Nephron (organoid): ENCODE data around the gene ZNF618.

Source experiments
- H3K27ac Mint-ChIP-seq, 3 experiments: 2 replicates each; pipeline ENCODE4 v1.8.0; 2020; ENCODE audit warnings: mixed read lengths in 3 of 3, mild to moderate bottlenecking in 2 of 3, moderate library complexity in 1 of 3
- H3K27me3 Mint-ChIP-seq: 2 replicates; pipeline ENCODE4 v1.8.0; 2021; ENCODE audit warnings: low read depth, mild to moderate bottlenecking, moderate library complexity, mixed read lengths
- H3K36me3 Mint-ChIP-seq: 2 replicates; pipeline ENCODE4 v1.8.0; 2020; ENCODE audit warnings: low read depth, mixed read lengths
- H3K4me1 Mint-ChIP-seq: 2 replicates; pipeline ENCODE4 v1.8.0; 2020; ENCODE audit warnings: mixed read lengths
- H3K4me3 Mint-ChIP-seq, 3 experiments: 2 replicates each; pipeline ENCODE4 v1.8.0; 2020; ENCODE audit warnings: mild to moderate bottlenecking in 3 of 3, mixed read lengths in 3 of 3, moderate library complexity in 2 of 3
- H3K9me3 Mint-ChIP-seq: 2 replicates; pipeline ENCODE4 v1.8.0; 2020; ENCODE audit warnings: mixed read lengths
- CTCF ChIP-seq, 3 experiments: fragments of 200-600 bp; sonication (generic); IDR thresholded peaks; one replicate each; pipeline ENCODE4 v1.5.0; 2021; ENCODE audit warnings: antibody characterized with exemption in 3 of 3; ENCODE audit not compliant: unreplicated experiment in 3 of 3

The ZNF618 gene

DNA sequence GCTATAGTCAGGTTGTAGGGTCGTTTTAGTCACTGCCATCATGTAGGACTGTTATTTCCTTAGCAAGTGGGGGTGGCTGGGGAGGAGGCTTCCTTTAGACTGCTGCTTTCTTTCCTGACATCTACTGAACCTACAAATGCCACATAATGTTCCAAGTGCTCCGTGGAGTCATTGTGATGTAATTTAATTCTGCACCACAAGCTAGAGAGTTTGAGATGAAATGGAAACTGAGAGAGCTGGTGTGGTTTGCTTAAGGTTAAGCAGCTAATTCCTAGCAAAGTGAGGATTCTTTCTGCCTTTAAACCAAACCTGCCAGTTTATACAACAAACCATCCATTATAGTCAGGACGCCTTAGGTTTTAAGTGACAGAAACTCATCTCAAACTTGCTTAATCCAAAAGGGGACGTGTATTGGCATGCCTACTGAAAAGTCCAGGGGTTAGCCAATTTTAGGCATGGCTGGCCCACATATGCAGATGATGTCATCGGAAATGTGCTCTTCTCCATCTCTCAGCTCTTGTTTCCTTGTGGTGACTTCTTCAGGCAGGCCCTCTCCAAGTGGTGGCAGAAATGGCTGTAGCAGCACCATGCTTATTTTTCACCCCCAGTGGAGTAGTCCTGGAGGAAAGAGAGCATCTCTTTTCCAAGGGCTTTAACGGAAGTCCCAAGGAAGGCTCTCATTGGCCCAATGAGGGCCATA, 30.5 kb downstream of the ZNF618 start:
- Mint-ChIP-seq H3K27ac (no peak overlapping the region), H3K4me3 (no peak overlapping the region), H3K9me3 (peaks cover 30% of the 10 kb centered on the region), H3K36me3 (peaks cover 45% of the 10 kb centered on the region), H3K4me1 (peaks cover 25% of the 10 kb centered on the region), H3K27me3 (no peaks in the 10 kb centered on the region)
- TF ChIP-seq CTCF (IDR thresholded peaks at IDR 0.05; ENCODE audit: unreplicated experiment in 3 of 3), result no peak

DNA sequence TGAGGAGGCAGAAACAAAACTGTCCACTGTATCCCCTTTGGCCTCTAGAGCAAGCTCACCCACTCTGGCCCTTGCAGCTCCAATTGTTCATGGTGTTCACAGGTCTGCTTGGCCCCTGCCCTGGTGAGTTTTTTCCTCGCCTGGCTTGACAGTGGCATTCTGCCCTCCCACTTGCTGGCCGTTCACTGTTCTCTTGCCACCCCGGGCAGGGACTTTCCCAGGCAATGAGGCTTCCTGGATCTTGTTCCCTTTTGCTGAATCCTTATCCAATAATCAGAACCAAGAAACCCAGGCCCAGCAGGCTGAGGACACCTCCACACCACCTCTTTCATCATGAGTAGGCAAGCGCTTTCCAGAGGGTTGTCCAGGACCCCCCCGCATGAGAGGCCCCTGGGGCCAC, 31.2 kb downstream of the ZNF618 start:
- H3K27me3 Mint-ChIP-seq, result no peaks in the 10 kb centered on the region
- H3K9me3 Mint-ChIP-seq, result peaks cover 27% of the 10 kb centered on the region
- H3K36me3 Mint-ChIP-seq, result peaks cover 38% of the 10 kb centered on the region
- no peak overlapping the region for H3K4me3 Mint-ChIP-seq
- H3K4me1 Mint-ChIP-seq, result peaks cover 28% of the 10 kb centered on the region
- TF ChIP-seq CTCF (IDR thresholded peaks at IDR 0.05; ENCODE audit: unreplicated experiment in 3 of 3), result no peak
- no peak overlapping the region for H3K27ac Mint-ChIP-seq

DNA sequence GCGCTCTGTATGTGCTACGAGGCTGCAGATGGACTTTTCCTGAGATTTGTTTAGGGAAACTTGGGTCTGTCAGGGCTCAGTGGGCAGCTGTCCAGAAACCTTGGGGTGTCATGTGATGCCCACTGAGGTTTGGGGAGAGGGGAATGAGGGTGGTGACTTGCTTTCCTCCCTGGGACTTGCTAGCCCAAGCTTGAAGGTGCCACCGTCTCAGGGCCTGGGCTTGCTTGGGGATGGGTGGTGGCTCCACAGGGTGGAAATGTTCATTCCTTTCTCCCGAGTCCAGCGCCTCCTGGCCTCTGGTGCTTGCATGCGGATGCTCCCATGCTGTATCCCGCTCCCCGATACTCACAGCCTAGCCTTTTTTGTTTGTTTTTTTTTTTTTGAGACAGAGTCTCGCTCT, 33.3 kb downstream of the ZNF618 start:
- Mint-ChIP-seq H3K9me3 (peaks cover 8% of the 10 kb centered on the region), H3K4me1 (peaks cover 50% of the 10 kb centered on the region), H3K4me3 (no peak overlapping the region), H3K27ac (peak overlapping the region in 1 of 3 experiments; percentile 97), H3K27me3 (no peaks in the 10 kb centered on the region), H3K36me3 (peaks cover 16% of the 10 kb centered on the region)
- TF ChIP-seq CTCF (IDR thresholded peaks at IDR 0.05; ENCODE audit: unreplicated experiment in 3 of 3), result no peak

DNA sequence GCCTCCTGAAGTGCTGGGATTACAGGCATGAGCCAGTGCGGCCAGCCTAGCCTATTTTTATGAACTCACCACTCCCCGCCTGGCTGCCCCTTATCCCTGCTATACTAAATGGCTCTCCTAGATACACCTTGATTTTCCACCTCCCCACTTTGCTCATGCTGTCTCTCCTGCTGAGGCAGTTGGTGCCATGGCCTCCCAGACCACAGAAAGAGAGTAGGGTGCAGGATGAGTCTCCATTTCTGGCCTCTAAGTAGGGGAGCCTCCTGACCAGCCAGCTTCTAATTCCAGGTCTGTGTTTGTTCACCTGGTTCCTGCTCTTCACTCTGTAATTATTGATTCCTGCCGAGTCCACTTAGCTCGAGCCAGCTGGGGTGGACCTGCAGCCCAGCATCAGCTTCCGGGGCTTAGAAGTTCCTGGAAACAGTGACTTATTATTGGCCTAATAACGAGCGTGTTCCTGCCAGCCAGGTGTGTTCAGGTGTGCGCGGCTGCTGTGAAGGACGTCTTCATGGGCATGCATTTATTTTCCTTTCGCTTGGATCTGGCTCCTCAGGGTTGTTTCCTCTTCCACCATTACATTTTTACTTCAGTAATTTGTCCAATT, 34.0 kb downstream of the ZNF618 start:
- H3K27ac Mint-ChIP-seq, result peak overlapping the region; percentile 78 to 97 (median 83)
- H3K4me1 Mint-ChIP-seq, result peaks cover 56% of the 10 kb centered on the region
- H3K27me3 Mint-ChIP-seq, result no peaks in the 10 kb centered on the region
- H3K36me3 Mint-ChIP-seq, result peaks cover 10% of the 10 kb centered on the region
- H3K9me3 Mint-ChIP-seq, result peaks cover 4% of the 10 kb centered on the region
- TF ChIP-seq CTCF (IDR thresholded peaks at IDR 0.05; ENCODE audit: unreplicated experiment in 3 of 3), result no peak
- H3K4me3 Mint-ChIP-seq, result peak overlapping the region in 1 of 3 experiments; percentile 21

- Mint-ChIP-seq H3K27me3 (no peaks in the 10 kb centered on the region), H3K9me3 (no peaks in the 10 kb centered on the region), H3K36me3 (peaks cover 15% of the 10 kb centered on the region), H3K4me1 (peaks cover 46% of the 10 kb centered on the region), H3K4me3 (no peak overlapping the region), H3K27ac (peak overlapping the region in 2 of 3 experiments; percentile 90 to 97)
- TF ChIP-seq CTCF (IDR thresholded peaks at IDR 0.05; ENCODE audit: unreplicated experiment in 3 of 3), result no peak
Observed at GRCh38 chr9:113911850-113912557, 35.9 kb downstream of the ZNF618 start.
